ENCODE data around the gene SKIDA1.

The SKIDA1 gene

GRCh38 chr10:21528236-21529031, 3.0 kb upstream of the SKIDA1 start (continued):
- no peak for TF ChIP-seq PPARA (CRISPR knock-in tag; IDR thresholded peaks at IDR 0.05; ENCODE audit: borderline replicate concordance)

DNA sequence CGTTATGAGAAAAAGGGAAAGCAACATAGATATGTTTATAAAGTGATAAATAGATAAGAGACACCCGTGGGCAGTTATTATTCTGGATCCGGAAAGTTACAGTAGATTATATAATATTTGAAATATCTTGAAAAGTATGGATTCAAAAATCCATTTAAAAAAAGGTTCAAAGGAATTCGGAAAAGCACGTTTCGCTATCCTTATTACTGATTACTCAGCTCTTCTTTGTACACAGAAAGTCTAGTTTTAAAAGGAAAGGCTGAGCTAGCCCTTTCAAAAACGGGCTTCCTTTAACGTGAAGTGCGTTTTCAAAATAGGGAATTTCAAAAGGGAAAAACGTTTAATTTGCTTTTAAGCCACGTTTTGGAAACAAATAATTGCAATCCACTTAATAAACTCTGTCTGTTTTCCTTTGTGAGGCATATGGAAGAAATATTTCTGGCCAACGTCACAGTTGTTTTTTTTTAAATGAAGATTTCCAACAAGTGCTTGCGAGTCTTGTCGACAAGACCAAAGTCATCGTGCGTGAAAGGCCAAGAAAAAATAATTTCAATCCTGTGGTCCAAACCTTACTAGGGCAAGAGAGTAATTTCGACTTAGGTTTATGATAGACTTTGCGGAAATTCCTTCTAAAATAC, 2.2 kb upstream of the SKIDA1 start:
- ATAC-seq, result no peak
- TF ChIP-seq TSHZ2 (CRISPR knock-in tag; IDR thresholded peaks at IDR 0.05) (no peak), RARB (CRISPR knock-in tag; IDR thresholded peaks at IDR 0.05) (no peak), TOX (CRISPR knock-in tag; IDR thresholded peaks at IDR 0.05; ENCODE audit: borderline replicate concordance) (no peak), ZC3H10 (CRISPR knock-in tag; IDR thresholded peaks at IDR 0.05) (no peak), POU6F1 (CRISPR knock-in tag; IDR thresholded peaks at IDR 0.05; ENCODE audit: borderline replicate concordance, low read depth) (no peak), ZFP30 (CRISPR knock-in tag; IDR thresholded peaks at IDR 0.05) (no peak), ARNTL (CRISPR knock-in tag; IDR thresholded peaks at IDR 0.05; ENCODE audit: borderline replicate concordance, low read depth) (no peak), SNAI2 (CRISPR knock-in tag; IDR thresholded peaks at IDR 0.05) (no peak), TCF4 (CRISPR knock-in tag; IDR thresholded peaks at IDR 0.05; ENCODE audit: borderline replicate concordance) (no peak), OSR1 (CRISPR knock-in tag; IDR thresholded peaks at IDR 0.05) (no peak), CREB5 (CRISPR knock-in tag; IDR thresholded peaks at IDR 0.05; ENCODE audit: low read depth) (no peak), GLIS3 (CRISPR knock-in tag; IDR thresholded peaks at IDR 0.05) (no peak), CSDC2 (CRISPR knock-in tag; IDR thresholded peaks at IDR 0.05) (no peak), BACH2 (CRISPR knock-in tag; IDR thresholded peaks at IDR 0.05; ENCODE audit: borderline replicate concordance) (no peak), ESRRG (CRISPR knock-in tag; IDR thresholded peaks at IDR 0.05) (no peak), ISL1 (CRISPR knock-in tag; IDR thresholded peaks at IDR 0.05) (no peak), ZNF70 (CRISPR knock-in tag; IDR thresholded peaks at IDR 0.05) (no peak)
- TF ChIP-seq, protein P1, sequence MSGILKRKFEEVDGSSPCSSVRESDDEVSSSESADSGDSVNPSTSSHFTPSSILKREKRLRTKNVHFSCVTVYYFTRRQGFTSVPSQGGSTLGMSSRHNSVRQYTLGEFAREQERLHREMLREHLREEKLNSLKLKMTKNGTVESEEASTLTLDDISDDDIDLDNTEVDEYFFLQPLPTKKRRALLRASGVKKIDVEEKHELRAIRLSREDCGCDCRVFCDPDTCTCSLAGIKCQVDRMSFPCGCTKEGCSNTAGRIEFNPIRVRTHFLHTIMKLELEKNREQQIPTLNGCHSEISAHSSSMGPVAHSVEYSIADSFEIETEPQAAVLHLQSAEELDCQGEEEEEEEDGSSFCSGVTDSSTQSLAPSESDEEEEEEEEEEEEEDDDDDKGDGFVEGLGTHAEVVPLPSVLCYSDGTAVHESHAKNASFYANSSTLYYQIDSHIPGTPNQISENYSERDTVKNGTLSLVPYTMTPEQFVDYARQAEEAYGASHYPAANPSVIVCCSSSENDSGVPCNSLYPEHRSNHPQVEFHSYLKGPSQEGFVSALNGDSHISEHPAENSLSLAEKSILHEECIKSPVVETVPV (CRISPR knock-in tag; IDR thresholded peaks at IDR 0.05), result no peak

DNA sequence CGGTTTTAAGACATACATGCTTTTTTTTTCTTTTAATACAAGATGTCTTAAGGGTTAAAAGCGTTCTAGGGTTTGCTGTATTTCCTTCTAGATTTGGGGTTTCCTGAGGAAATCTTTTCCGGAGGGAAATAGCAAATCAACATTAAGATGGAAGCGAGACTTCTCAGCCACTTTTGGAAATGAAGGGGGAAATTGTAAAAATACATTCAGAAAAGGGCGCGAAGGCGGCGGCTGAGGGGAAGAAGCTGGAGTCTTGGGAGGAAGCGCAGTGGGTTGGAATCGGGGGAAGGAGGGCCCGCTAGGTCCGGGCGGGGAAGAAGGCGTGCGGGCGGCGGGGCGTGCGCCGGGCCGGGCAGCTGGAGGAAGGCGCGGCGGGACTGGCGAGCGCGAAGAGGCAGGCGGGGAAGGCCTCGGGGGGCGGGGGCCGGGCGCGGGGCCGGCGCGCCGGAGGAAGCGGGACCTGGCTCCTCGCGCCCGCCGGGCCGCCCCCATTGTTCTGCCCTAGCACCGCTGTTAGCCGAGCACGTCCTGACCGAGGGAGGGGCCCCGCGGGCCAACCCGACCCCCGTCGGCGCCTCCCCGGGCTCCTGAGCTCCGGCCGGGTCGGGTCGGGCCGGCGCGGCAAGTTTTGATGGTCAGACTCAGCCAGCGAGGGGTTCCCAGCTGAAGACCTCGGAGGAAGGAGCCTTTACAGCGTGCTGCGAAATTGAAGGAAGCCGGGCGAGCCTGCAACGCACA, 1.5 kb upstream of the SKIDA1 start:
- peak; percentile 7 for ATAC-seq
- TF ChIP-seq TOX (CRISPR knock-in tag; IDR thresholded peaks at IDR 0.05; ENCODE audit: borderline replicate concordance), result no peak
- no peak for TF ChIP-seq ESRRG (CRISPR knock-in tag; IDR thresholded peaks at IDR 0.05)
- TF ChIP-seq SNAI2 (CRISPR knock-in tag; IDR thresholded peaks at IDR 0.05), result no peak
- TF ChIP-seq POU6F1 (CRISPR knock-in tag; IDR thresholded peaks at IDR 0.05; ENCODE audit: borderline replicate concordance, low read depth), result no peak
- TF ChIP-seq ISL1 (CRISPR knock-in tag; IDR thresholded peaks at IDR 0.05), result no peak
- TF ChIP-seq ZFP3 (CRISPR knock-in tag; IDR thresholded peaks at IDR 0.05), result no peak
- no peak for TF ChIP-seq TCF4 (CRISPR knock-in tag; IDR thresholded peaks at IDR 0.05; ENCODE audit: borderline replicate concordance)
- TF ChIP-seq OSR1 (CRISPR knock-in tag; IDR thresholded peaks at IDR 0.05), result no peak
- TF ChIP-seq, protein P1 (CRISPR knock-in tag; IDR thresholded peaks at IDR 0.05), result no peak
- no peak for TF ChIP-seq TSHZ2 (CRISPR knock-in tag; IDR thresholded peaks at IDR 0.05)
- TF ChIP-seq GLIS3 (CRISPR knock-in tag; IDR thresholded peaks at IDR 0.05), result no peak
